Measurements from ENCODE around the gene CACNA1S. TPM values are rescaled to one million over a fixed set of nuclear protein-coding genes. Genes with fewer than 3 reads are reported as not detected.

Gene CACNA1S
- total and polyA plus RNA-seq, 2 of the 8 experiments (the other 6 are each of a cell fraction or from before 2014, with no cell fraction given), result 0.06 TPM; not detected in 1

DNA sequence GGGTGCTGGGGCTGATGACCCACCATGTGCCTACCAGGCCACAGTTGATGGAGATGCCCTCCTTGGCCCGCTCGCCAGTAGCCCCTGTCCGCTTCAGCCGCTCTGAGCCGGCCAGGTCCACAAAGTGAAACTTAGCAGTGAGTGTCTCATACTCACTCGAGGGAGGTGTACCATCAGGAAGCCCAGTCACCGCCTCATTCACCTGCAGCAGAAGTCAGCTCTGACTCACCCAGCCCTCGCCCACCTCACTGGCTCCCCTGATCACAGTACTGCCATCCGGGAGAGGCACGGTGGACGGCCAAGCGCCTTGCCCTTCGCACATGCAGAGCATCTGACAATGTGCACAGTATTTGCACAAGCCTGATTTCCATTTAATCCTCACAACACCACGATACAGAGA lies 107.5 kb downstream of the CACNA1S start:
- H3K36me3 ChIP-seq (ENCODE audit: control insufficient read depth in 2 of 4, insufficient read depth in 4 of 4, low read length in 3 of 4), result peaks cover 0 to 12% (median 3%) of the 10 kb centered on the region in 4 experiments; a peak in 5 of 8 replicates
- TF ChIP-seq BCL11A (IDR thresholded peaks at IDR 0.05; ENCODE audit: low read depth in 2 of 2, low read length in 2 of 2), result no peak
- TF ChIP-seq SUZ12 (IDR thresholded peaks at IDR 0.05; ENCODE audit: low read length), result no peak
- TF ChIP-seq, protein P1, sequence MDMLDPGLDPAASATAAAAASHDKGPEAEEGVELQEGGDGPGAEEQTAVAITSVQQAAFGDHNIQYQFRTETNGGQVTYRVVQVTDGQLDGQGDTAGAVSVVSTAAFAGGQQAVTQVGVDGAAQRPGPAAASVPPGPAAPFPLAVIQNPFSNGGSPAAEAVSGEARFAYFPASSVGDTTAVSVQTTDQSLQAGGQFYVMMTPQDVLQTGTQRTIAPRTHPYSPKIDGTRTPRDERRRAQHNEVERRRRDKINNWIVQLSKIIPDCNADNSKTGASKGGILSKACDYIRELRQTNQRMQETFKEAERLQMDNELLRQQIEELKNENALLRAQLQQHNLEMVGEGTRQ (IDR thresholded peaks at IDR 0.05; ENCODE audit: low read length), result no peak
- TF ChIP-seq POLR2AphosphoS5 (IDR thresholded peaks at IDR 0.05; ENCODE audit: low read depth, low read length), result no peak
- no peak for TF ChIP-seq EP300 (IDR thresholded peaks at IDR 0.05; ENCODE audit: borderline replicate concordance in 1 of 2, low read depth in 2 of 2, low read length in 2 of 2)
- no peak for TF ChIP-seq GTF2F1 (IDR thresholded peaks at IDR 0.05; ENCODE audit: borderline replicate concordance, low read depth, low read length)
- no peak for TF ChIP-seq SP4 (IDR thresholded peaks at IDR 0.05; ENCODE audit: low read length)

More for the DNA sequence above, 107.5 kb downstream of the CACNA1S start:
- DNase-seq (ENCODE audit: low read depth in 1 of 2, low spot score in 2 of 2) (no peak), FAIRE-seq (no peak)
- no peak overlapping the region for H3K4ac ChIP-seq (replicated peaks; ENCODE audit: insufficient read length, low read depth, low read length)
- H4K91ac ChIP-seq (replicated peaks; ENCODE audit: insufficient read length, low read length), result no peak overlapping the region
- no peak overlapping the region for H3K4me2 ChIP-seq (ENCODE audit: insufficient read depth in 1 of 2, low read depth in 2 of 2, low read length in 2 of 2)
- H3K9ac ChIP-seq (replicated peaks in 1 of 4; ENCODE audit: extremely low read depth in 1 of 4, low read depth in 3 of 4, low read length in 3 of 4), result no peak overlapping the region
- H4K20me1 ChIP-seq (replicated peaks in 1 of 2; ENCODE audit: control insufficient read depth in 1 of 2, insufficient read depth in 2 of 2, low read length in 2 of 2), result peaks cover 0 to 13% of the 10 kb centered on the region in 2 experiments
- no peaks in the 10 kb centered on the region; a peak in 1 of 4 replicates for H3K79me2 ChIP-seq (ENCODE audit: control insufficient read depth in 1 of 2, insufficient read depth in 2 of 2, low read length in 2 of 2)
- H2BK120ac ChIP-seq (replicated peaks; ENCODE audit: low read depth, low read length), result no peak overlapping the region
- H3K4me3 ChIP-seq (ENCODE audit: extremely low read depth in 1 of 4, insufficient read depth in 2 of 4, low read depth in 3 of 4, low read length in 4 of 4), result no peak overlapping the region
- H2BK5ac ChIP-seq (ENCODE audit: low read depth, low read length), result no peak overlapping the region
- H3K23me2 ChIP-seq (ENCODE audit: low read depth, low read length), result peaks cover 10% of the 10 kb centered on the region; the same call in 1 of the 2 replicates
- no peak overlapping the region for H3K14ac ChIP-seq (ENCODE audit: insufficient read length)
- H3K56ac ChIP-seq (replicated peaks; ENCODE audit: insufficient read length, low read depth, low read length), result no peak overlapping the region
- ChIA-PET POLR2A (ENCODE audit: partially characterized antibody) (no interaction called here), CTCF (ENCODE audit: partially characterized antibody) (interaction anchor here (0.6 to 3.8 kb wide), 12 partner anchors 10 to 995 kb away, joined by 3 to 24 read pairs (median 4); partner anchors contain the start of gene KIF21B)
- H2BK12ac ChIP-seq (ENCODE audit: low read depth, low read length), result no peak overlapping the region
- no peak overlapping the region for H2AFZ ChIP-seq (ENCODE audit: low read length)
- H2BK20ac ChIP-seq (ENCODE audit: low read length), result no peak overlapping the region
- no peak overlapping the region for H4K8ac ChIP-seq (ENCODE audit: extremely low read depth, insufficient read depth, low read length)
- H3K27ac ChIP-seq (ENCODE audit: low read depth, low read length), result no peak overlapping the region
- H4K5ac ChIP-seq (ENCODE audit: insufficient read length, low read depth, low read length), result no peak overlapping the region
- H2BK15ac ChIP-seq (ENCODE audit: low read length), result no peak overlapping the region
- H3K27me3 ChIP-seq (replicated peaks in 1 of 4; ENCODE audit: control insufficient read depth in 3 of 4, extremely low read depth in 1 of 4, insufficient read depth in 3 of 4, low read length in 3 of 4), result no peaks in the 10 kb centered on the region
- no peaks in the 10 kb centered on the region for H3K9me3 ChIP-seq (ENCODE audit: insufficient read depth in 2 of 2, low read depth in 1 of 2, low read length in 1 of 2)
- no peak overlapping the region for H2AK5ac ChIP-seq (ENCODE audit: low read depth, low read length)
- peaks cover 0 to 1% (median under 1%) of the 10 kb centered on the region in 4 experiments; a peak in 2 of 7 replicates for H3K4me1 ChIP-seq (replicated peaks in 1 of 4; ENCODE audit: control insufficient read depth in 3 of 4, insufficient read depth in 4 of 4, low read length in 3 of 4)
- WGBS, 2 experiments (ENCODE audit: extremely low coverage in 1 of 2, insufficient coverage in 1 of 2, insufficient read length in 1 of 2, insufficient replicate concordance in 2 of 2, low coverage in 1 of 2, low lambda C conversion rate in 2 of 2, missing lambda C conversion rate in 1 of 2), result 89% methylated on average over 14 of the region's 14 CpGs; no CpG with 5 or more reads in 1 of the 2 experiments
- H3K18ac ChIP-seq (ENCODE audit: extremely low read depth, low read length), result no peak overlapping the region
- peaks cover 3% of the 10 kb centered on the region; the same call in 1 of the 2 replicates for H3K79me1 ChIP-seq (ENCODE audit: low read depth, low read length)
- H3K23ac ChIP-seq (ENCODE audit: insufficient read length), result no peak overlapping the region

Data from H1 (cell line).